PFSK-1 (cell line): Measurements from ENCODE around the gene CD302.

Experiments
- FOXP2 ChIP-seq: optimal IDR thresholded peaks from 2 replicates; pipeline ENCODE3; 2011; ENCODE audit warnings: borderline replicate concordance, control low read depth, inconsistent platforms; ENCODE audit not compliant: insufficient read depth; ENCODE audit errors: extremely low read length, extremely low read depth
- POLR2AphosphoS5 ChIP-seq: IDR thresholded peaks from 2 replicates; pipeline ENCODE4 v1.6.1; 2012; ENCODE audit warnings: low read depth, mild to moderate bottlenecking, control low read depth, low read length, moderate library complexity
- REST ChIP-seq, 2 experiments: IDR thresholded peaks; 2 replicates each; pipeline versions ENCODE4 v1.6.1 to v1.8.0; 2011 to 2012; ENCODE audit warnings: low read depth in 2 of 2, low read length in 2 of 2, control low read depth in 1 of 2, inconsistent platforms in 1 of 2, mild to moderate bottlenecking in 1 of 2, moderate library complexity in 1 of 2; ENCODE audit not compliant: insufficient read depth in 1 of 2
- TAF1 ChIP-seq: IDR thresholded peaks from 2 replicates; pipeline ENCODE4 v1.6.1; 2012; ENCODE audit warnings: low read length, control low read depth, borderline replicate concordance; ENCODE audit not compliant: insufficient read depth

GRCh38 chr2:159755014-159755413 lies 43.0 kb downstream of the CD302 start:
- TF ChIP-seq POLR2AphosphoS5 (no peak), TAF1 (no peak), REST (IDR thresholded peaks at IDR 0.05; ENCODE audit: insufficient read depth in 1 of 2, low read depth in 2 of 2, low read length in 2 of 2) (no peak), FOXP2 (no peak)
